ENCODE results near the gene OR6K3.

The OR6K3 gene

GRCh38 chr1:158686111-158687009 lies 34.2 kb downstream of the OR6K3 start, which contains the start of gene SPTA1:
Gene SPTA1 (minus strand): TSS chr1:158686715. CDS start chr1:158686517, 198 bp downstream.
- DNase-seq: no peak

GRCh38 chr1:158685085-158685484 lies 35.4 kb downstream of the OR6K3 start:
- no peak for DNase-seq

- DNase-seq: no peak
Measured at GRCh38 chr1:158681606-158682005, 38.9 kb downstream of the OR6K3 start.

- DNase-seq: no peak
Measured at GRCh38 chr1:158679289-158679688, 41.2 kb downstream of the OR6K3 start.

- DNase-seq: no peak
Measured at GRCh38 chr1:158675563-158676323, 44.8 kb downstream of the OR6K3 start.

DNA sequence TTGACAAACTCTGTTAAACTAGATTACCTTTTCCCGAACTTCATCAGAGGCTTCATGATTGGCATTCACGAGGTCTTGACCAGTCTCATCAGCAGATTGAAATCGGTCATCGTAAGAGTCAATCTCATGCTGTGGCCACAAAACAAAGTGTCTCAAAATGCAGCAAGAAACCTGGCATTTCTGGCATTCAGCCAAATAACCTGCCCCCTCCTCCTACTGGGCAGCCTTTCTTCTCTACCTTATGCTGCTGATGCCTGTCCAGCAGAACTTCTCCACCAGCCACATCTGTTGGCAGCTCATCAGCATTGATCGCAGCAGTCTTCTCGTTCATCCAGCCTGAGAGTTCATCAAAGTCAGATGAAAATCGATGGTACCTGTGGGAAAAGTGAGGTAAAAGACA lies 46.2 kb downstream of the OR6K3 start:
- DNase-seq: no peak
